Calu3 (cell line): Measurements from ENCODE around the gene GSTK1. TPM values are rescaled to one million over a fixed set of nuclear protein-coding genes. Genes with fewer than 3 reads are reported as not detected.

Source experiments
- BruUV-seq: library from RNA; stranded (reverse); fragments of 400-500 nt; replicated peaks from 2 replicates; lab custom pipeline; 2021; lab: Mats Ljungman, UMichigan
- CTCF ChIA-PET: fragments of 300-600 bp; sonication (Branson Sonifier 250); formaldehyde crosslinking; loops from one replicate; lab custom pipeline; 2022; ENCODE audit warnings: antibody characterized with exemption; lab: Charles Lee
- DNase-seq: peaks from one replicate; pipeline ENCODE4 v3.0.0; 2022
- H3K27ac Mint-ChIP-seq: one replicate; pipeline ENCODE4 v1.8.0; 2022; ENCODE audit warnings: mixed read lengths; ENCODE audit not compliant: unreplicated experiment
- H3K27me3 Mint-ChIP-seq: one replicate; pipeline ENCODE4 v1.8.0; 2022; ENCODE audit warnings: mixed read lengths; ENCODE audit not compliant: unreplicated experiment
- H3K36me3 Mint-ChIP-seq: one replicate; pipeline ENCODE4 v1.8.0; 2022; ENCODE audit warnings: mild to moderate bottlenecking, moderate library complexity, mixed read lengths; ENCODE audit not compliant: insufficient read depth, unreplicated experiment
- H3K4me1 Mint-ChIP-seq: one replicate; pipeline ENCODE4 v1.8.0; 2022; ENCODE audit warnings: mild to moderate bottlenecking, low read depth, mixed read lengths; ENCODE audit not compliant: unreplicated experiment
- H3K4me3 Mint-ChIP-seq: one replicate; pipeline ENCODE4 v1.8.0; 2022; ENCODE audit warnings: mild to moderate bottlenecking, low read depth, moderate library complexity, mixed read lengths; ENCODE audit not compliant: unreplicated experiment
- H3K9me3 Mint-ChIP-seq: one replicate; pipeline ENCODE4 v1.8.0; 2022; ENCODE audit warnings: low read depth, mixed read lengths; ENCODE audit not compliant: unreplicated experiment
- intact Hi-C: fragments of 100-400 bp; cut with micrococcal nuclease; formaldehyde crosslinking; loops from one replicate; pipeline ENCODE4 v1.10.0; 2022; ENCODE audit not compliant: unreplicated experiment
- total RNA-seq: library from RNA; stranded (reverse); gene quantifications from 2 replicates; pipeline ENCODE4 v1.2.3, GENCODE V29; 2022
- TF ChIP-seq, protein P1 (sequence below): fragments of 200-600 bp; IDR thresholded peaks from one replicate; pipeline ENCODE4 v1.8.0; 2022; ENCODE audit warnings: antibody characterized with exemption; ENCODE audit not compliant: unreplicated experiment

Gene GSTK1
- total RNA-seq, 1 experiment from 2014 or later, result 109 TPM

GRCh38 chr7:143222782-143223181, 40.5 kb upstream of the GSTK1 start:
- Mint-ChIP-seq H3K4me3 (no peak overlapping the region), H3K27ac (no peak overlapping the region)

GRCh38 chr7:143223784-143224183, 39.5 kb upstream of the GSTK1 start:
- TF ChIP-seq, protein P1, sequence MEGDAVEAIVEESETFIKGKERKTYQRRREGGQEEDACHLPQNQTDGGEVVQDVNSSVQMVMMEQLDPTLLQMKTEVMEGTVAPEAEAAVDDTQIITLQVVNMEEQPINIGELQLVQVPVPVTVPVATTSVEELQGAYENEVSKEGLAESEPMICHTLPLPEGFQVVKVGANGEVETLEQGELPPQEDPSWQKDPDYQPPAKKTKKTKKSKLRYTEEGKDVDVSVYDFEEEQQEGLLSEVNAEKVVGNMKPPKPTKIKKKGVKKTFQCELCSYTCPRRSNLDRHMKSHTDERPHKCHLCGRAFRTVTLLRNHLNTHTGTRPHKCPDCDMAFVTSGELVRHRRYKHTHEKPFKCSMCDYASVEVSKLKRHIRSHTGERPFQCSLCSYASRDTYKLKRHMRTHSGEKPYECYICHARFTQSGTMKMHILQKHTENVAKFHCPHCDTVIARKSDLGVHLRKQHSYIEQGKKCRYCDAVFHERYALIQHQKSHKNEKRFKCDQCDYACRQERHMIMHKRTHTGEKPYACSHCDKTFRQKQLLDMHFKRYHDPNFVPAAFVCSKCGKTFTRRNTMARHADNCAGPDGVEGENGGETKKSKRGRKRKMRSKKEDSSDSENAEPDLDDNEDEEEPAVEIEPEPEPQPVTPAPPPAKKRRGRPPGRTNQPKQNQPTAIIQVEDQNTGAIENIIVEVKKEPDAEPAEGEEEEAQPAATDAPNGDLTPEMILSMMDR, result no peak
- peaks cover 9% of the 10 kb centered on the region for H3K4me1 Mint-ChIP-seq
- no peak overlapping the region for H3K4me3 Mint-ChIP-seq
- no peaks in the 10 kb centered on the region for H3K9me3 Mint-ChIP-seq
- DNase-seq, result peak; percentile 45
- intact Hi-C loops, result no loop called here
- BruUV-seq, result no TSS peak
- peaks cover 39% of the 10 kb centered on the region for H3K27me3 Mint-ChIP-seq
- H3K27ac Mint-ChIP-seq, result no peak overlapping the region
- no peaks in the 10 kb centered on the region for H3K36me3 Mint-ChIP-seq
- CTCF ChIA-PET, result interaction anchor here (1.1 kb wide), 1 partner anchor 9 kb away, joined by 8 read pairs; no protein-coding TSS in a partner anchor

More at GRCh38 chr7:143222782-143223181, 40.5 kb upstream of the GSTK1 start:
- H3K27me3 Mint-ChIP-seq, result peaks cover 49% of the 10 kb centered on the region
- no peak for DNase-seq
- TF ChIP-seq, protein P1, result no peak
- no peaks in the 10 kb centered on the region for H3K9me3 Mint-ChIP-seq
- CTCF ChIA-PET, result no interaction called here
- BruUV-seq, result no TSS peak
- no peaks in the 10 kb centered on the region for H3K36me3 Mint-ChIP-seq
- peaks cover 9% of the 10 kb centered on the region for H3K4me1 Mint-ChIP-seq
- intact Hi-C loops, result no loop called here

DNA sequence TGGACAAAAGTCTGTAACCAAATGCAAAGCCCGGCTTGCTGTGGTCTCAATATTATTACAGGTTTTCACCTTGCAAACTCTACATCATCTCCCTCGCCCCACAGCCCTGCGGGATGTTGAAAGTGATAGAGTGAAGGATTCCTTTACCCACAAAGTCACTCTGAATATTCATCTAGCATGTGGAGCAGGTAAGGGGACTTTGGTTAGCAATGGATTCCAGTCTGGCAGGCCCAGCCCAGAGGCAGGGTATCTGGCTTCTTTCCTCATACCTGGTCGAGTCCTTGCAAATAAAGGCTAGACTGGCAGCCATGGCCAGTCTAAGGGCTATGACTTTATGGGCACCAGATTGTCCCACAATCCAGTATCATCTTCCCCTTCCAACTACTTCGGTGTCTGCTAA, 38.2 kb upstream of the GSTK1 start:
- BruUV-seq, result no TSS peak
- TF ChIP-seq, protein P1, result no peak
- Mint-ChIP-seq H3K4me1 (peaks cover 9% of the 10 kb centered on the region), H3K36me3 (no peaks in the 10 kb centered on the region), H3K27ac (no peak overlapping the region), H3K4me3 (no peak overlapping the region), H3K27me3 (peaks cover 32% of the 10 kb centered on the region), H3K9me3 (no peaks in the 10 kb centered on the region)
- CTCF ChIA-PET, result no interaction called here
- no peak for DNase-seq
- intact Hi-C loops, result no loop called here

- no peak overlapping the region for H3K27ac Mint-ChIP-seq
- TF ChIP-seq, protein P1, result no peak
- intact Hi-C loops, result no loop called here
- CTCF ChIA-PET, result no interaction called here
- peaks cover 15% of the 10 kb centered on the region for H3K27me3 Mint-ChIP-seq
- no peaks in the 10 kb centered on the region for H3K36me3 Mint-ChIP-seq
- no peaks in the 10 kb centered on the region for H3K9me3 Mint-ChIP-seq
- H3K4me3 Mint-ChIP-seq, result no peak overlapping the region
- H3K4me1 Mint-ChIP-seq, result peaks cover 9% of the 10 kb centered on the region
- BruUV-seq, result no TSS peak
- no peak for DNase-seq
Measured at GRCh38 chr7:143227806-143228205, 35.4 kb upstream of the GSTK1 start.
